22Rv1 (cell line): ENCODE data around the gene COL13A1.

Source experiments
- ZFX ChIP-seq: fragments of 450-650 bp; IDR thresholded peaks from 2 replicates; pipeline ENCODE4 v1.6.1; 2017; ENCODE audit warnings: antibody characterized with exemption, borderline replicate concordance
- TF ChIP-seq, protein P1 (sequence below): fragments of 450-650 bp; IDR thresholded peaks from 2 replicates; pipeline ENCODE4 v1.5.1; 2017; ENCODE audit warnings: mild to moderate bottlenecking

DNA sequence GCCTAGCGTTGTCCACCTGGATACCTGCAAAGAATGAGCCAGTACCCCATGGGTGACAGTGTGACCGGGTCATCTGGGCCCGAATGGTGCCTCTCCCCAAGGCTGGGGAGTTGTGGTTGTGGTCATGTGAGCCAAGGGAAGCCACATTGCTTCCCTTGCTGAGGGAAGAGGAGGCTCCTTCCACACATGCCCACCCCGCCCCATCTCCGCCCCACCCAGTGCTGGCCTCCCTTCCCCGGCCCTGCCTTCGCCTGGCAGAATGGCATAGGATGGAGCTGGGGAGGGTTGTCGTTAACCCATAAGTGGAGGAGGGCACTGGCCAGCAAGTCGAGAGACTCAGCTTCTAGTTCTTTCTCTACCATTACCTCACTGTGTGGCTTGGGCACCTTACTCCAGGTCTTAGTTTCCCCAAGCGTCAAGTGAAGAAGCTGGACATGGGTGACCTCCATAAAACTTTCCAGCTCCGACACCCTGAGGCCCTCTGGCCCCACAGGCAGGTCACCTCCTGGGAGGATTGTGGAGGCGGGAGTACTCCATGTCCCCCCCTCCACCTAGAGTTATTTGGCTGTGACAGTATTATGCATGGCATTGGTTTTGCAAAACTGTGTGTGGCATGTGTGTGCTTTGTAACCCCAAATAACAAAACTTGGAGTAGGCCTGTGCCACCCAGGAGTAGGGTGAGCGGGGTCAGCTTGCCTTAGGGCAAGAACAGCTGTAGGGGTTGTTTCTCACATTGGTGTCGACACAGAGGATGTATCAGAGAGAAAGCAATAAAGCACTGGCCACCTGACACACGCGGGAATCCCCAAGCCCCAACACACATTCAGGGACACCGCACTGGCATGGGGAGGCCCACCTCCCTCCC is 160.4 kb downstream of the COL13A1 start:
- TF ChIP-seq, protein P1, sequence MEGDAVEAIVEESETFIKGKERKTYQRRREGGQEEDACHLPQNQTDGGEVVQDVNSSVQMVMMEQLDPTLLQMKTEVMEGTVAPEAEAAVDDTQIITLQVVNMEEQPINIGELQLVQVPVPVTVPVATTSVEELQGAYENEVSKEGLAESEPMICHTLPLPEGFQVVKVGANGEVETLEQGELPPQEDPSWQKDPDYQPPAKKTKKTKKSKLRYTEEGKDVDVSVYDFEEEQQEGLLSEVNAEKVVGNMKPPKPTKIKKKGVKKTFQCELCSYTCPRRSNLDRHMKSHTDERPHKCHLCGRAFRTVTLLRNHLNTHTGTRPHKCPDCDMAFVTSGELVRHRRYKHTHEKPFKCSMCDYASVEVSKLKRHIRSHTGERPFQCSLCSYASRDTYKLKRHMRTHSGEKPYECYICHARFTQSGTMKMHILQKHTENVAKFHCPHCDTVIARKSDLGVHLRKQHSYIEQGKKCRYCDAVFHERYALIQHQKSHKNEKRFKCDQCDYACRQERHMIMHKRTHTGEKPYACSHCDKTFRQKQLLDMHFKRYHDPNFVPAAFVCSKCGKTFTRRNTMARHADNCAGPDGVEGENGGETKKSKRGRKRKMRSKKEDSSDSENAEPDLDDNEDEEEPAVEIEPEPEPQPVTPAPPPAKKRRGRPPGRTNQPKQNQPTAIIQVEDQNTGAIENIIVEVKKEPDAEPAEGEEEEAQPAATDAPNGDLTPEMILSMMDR = no peak
- TF ChIP-seq ZFX = no peak
